Amygdala (tissue), 56 donors: Measurements from ENCODE around the gene FUT8.

ENCODE experiments used
- DNase-seq, 56 donors: peaks; one replicate each; lab custom pipeline; 2025; lab: John Stamatoyannopoulos, UW

Gene FUT8

GRCh38 chr14:65412032-65412846 lies at the start of gene FUT8:
TSS of gene FUT8 (plus strand) at chr14:65412730. CDS start at chr14:65561564, 148,834 bp downstream.
- DNase-seq = peak; percentile 58 to 97 (median 92)

DNA sequence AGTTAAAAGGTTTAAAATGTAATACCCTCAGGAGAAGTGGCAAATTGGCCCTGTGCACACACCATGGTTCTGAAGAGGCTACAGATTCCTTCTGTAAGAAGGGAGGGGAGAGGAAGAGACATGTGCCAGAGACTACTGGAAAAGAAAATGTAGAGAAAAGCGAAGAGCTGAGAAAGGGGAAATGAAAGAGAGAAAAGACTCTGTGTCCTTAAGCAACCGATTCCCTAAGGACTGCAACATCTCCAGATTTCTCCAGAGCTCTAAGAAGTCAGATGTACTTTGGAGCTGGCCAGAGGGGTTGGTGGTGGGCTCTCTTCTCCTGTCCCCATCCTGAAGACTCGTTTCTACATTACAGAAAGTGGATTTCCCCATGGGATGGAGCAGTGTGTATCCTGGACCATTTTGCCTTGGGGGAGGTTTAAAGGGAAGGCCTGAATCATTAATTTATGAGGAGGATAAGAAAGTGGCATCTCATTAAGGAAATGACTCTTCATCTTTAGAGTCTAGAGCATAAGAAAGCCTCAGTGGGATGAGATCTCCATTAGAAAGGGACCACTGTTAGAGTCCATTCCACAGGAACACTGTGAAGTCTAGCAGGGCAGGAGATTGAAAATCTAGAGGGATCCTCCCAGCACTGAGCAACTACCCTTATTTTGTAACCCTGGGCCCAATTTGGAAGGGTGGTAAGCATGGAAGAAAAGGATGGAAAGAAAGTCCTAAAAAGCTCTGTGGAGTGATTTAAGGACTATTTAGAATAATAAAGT lies 45.5 kb upstream of the FUT8 start:
- DNase-seq = no peak

DNA sequence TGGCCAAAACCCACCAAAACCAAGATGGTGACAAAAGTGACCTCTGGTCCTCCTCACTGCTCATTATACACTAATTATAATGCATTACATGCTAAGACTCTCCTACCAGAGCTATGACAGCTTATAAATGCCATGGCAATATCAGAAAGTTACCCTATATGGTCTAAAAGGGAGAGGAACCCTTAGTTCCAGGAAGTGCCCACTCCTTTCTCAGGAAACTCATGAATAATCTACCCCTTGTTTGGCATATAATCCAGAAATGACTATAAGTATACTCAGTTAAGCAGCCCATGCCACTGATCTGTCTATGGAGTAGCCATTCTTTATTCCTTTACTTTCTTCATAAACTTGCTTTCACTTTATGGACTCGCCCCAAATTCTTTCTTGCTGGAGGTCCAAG lies 43.0 kb upstream of the FUT8 start:
- DNase-seq = no peak

- DNase-seq = no peak
These were observed 41.7 kb upstream of the FUT8 start for GRCh38 chr14:65370801-65371248.

- no peak for DNase-seq
These were observed 40.7 kb upstream of the FUT8 start for GRCh38 chr14:65371784-65372183.

GRCh38 chr14:65373016-65373670 lies 39.4 kb upstream of the FUT8 start:
- peak in 7 of 56 donors; percentile 5 to 51 (median 36) for DNase-seq

DNA sequence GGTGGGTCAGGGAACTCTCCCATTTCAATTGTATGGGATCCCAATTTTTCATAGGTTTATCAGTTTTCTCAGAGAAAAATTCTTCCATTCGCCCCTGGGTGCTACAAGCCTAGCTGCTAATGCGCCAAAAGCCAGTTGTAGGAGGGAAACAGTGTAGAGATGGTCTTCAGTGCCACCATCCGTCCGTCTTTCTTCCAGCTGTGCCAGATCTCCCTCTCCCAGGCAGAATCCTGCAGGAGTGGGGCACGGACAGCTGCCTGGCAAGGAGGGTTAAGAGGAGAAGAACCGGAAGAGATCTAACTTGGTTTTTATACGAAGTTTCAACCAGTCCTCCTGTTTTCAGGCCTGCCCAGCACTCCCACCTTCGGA lies 38.9 kb upstream of the FUT8 start:
- peak in 41 of 56 donors; percentile 1 to 75 (median 36) for DNase-seq

GRCh38 chr14:65377576-65377975 lies 35.0 kb upstream of the FUT8 start:
- DNase-seq = no peak

GRCh38 chr14:65382586-65382985 lies 29.9 kb upstream of the FUT8 start:
- peak in 7 of 56 donors; percentile 5 to 27 (median 10) for DNase-seq

GRCh38 chr14:65387171-65387570 lies 25.4 kb upstream of the FUT8 start:
- DNase-seq = no peak

DNA sequence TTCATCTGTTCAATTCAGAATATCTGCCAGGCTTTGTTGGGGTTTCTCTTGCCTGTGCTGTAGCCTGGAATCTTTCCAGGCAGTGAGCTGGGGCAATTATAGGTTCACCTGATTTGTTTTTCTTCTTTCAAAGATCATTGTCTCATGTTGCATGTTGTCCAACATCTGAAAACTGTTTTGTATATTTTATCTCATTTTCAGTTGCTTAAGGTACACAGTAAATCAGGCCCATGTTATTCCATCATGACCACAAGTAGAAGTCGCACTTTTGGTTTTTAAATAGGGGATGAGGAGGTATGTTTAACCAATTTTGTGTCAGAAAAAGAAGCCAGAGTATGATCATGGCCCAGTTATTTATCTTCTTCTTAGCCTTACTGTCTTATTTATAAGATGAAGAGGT lies 24.9 kb upstream of the FUT8 start:
- no peak for DNase-seq

DNA sequence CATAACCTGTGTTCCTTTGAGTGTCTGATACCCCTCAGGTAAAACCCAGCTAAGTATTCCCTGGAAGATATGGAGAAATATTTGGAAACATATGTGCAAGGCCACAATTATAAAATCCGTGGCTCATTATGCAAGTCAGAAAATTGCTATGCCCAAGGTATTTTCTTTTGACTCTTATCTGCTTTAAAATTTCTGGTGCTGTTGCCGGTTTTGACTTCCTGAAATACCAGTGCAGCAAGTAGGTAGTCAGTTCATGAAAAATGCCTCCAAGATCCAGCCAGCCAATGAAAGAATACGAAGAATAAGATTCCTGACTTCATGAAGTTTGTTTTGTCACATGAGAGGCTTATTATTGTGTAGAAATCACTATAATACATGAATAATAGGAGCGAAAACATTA lies 20.2 kb upstream of the FUT8 start:
- no peak for DNase-seq

GRCh38 chr14:65396082-65396910 lies 16.2 kb upstream of the FUT8 start:
- no peak for DNase-seq

- no peak for DNase-seq
These were observed 9.3 kb upstream of the FUT8 start for GRCh38 chr14:65403231-65403630.

DNA sequence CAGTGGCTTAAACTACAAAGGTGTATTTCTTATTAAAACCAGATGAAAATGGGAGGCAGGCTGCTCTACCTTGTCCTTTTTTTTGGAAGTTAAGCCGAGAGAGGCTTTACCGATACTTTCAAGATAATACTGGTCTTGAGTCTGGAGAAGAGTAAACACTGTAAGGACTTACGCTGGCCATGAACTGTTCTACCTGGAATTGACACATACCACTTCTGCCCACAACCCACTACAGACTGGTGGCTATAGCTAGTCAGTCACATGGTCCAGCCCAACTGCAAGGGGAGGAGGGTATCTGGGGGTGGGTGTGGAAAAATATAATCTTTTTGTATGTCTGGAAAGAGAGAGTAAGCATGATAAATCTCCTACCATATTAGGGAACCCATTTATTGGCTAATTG lies 4.4 kb upstream of the FUT8 start:
- no peak for DNase-seq

GRCh38 chr14:65410640-65411039 lies 1.9 kb upstream of the FUT8 start:
- no peak for DNase-seq

DNA sequence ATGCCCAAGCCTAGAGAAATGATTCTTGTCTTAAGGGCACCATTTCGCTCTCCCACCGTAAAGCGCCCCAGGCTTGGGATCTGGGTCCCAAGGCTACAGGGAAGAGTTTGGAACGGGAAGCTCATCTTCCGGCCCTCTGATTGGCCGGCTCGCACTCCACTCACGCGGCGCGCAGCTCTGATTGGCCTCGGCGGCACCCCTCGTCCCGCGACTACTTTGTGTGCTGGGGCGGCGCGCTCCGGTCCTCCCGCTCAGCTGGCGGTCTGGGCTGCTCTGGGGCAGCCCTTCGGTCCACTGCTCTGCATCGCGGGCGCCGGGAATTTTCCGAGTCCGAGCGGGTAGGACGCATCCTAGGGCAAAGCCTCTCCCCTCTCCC lies 886 bp upstream of the FUT8 start:
- peak; percentile 68 to 97 (median 88) for DNase-seq

DNA sequence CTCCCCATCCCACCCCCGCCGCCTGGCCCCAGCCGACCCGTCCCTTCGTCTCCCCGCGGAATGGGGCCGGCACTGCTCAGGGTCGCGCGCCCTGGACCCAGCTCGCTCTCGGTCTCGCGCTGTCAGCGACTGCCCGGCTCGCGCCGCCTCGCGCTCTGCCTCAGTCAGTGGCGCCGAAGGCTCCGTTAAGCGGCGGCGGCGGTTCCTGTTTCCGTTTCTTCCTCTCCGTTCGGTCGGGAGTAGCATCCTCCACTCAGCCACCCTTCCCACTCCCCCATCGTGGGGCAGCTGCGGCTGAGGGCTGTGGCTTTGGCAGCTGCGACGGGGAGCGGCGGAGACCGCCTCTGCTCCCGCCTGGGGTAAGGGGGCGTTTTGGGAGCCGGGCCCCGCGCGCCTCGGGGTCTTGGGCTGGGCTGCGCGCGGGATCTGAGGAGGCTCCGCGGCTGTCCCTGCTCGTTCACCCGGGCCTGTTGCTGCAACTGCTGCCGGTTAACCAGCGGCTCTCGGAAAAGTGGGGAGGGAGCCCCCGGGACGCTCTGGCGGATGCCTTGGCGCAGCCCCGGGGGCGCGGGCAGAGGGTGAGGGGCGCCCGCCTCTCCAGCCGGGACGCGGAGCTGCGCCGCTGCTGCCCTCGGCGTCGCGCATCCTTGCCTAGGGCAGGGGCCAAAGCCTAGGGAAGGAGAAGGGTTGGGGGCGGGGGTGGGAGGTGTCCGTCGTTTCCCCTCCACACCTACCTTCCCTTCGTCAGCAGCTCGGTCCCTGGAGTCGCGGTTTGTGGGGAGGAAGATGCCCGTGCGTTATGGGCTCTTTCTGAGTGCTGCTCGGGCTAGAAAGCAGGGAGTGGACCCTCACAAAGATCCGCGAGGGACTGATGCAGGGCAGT lies 567 bp downstream of the FUT8 start:
- peak in 38 of 56 donors; percentile 4 to 85 (median 45) for DNase-seq

DNA sequence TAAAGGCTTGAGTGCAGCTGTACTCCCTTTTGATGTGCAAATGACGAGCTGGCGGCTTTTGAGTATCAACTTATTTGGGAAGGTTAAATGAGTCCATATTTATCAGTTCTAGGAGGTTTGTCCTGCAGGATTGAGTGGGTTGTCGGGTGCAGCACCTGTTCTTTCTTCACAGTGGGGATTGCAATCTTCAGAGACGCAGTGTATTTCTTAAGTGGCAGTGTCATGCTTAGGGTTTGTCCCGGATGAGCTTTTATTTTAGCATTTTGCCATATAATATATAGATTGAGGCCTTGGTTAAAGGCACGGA lies 1.2 kb downstream of the FUT8 start:
- peak in 1 of 56 donors; percentile 46 for DNase-seq
